Activated B cell treated with CpG ODN at 0.5 μM for 24 hours (primary cell): ENCODE results near the gene HEXIM1. TPM values are rescaled to one million over a fixed set of nuclear protein-coding genes. Genes with fewer than 3 reads are reported as not detected.

Experiments
- ATAC-seq: fragments of 200-7000 bp; cut with Tn5 transposase; one replicate; pipeline ENCODE4 v1.10.0; 2021; ENCODE audit warnings: low read depth, mild to moderate bottlenecking, moderate library complexity
- CTCF ChIA-PET: fragments of 350-600 bp; sonication (Branson Sonifier 250); formaldehyde crosslinking; loops from one replicate; lab custom pipeline; 2021; ENCODE audit warnings: antibody characterized with exemption; lab: Charles Lee
- POLR2A ChIA-PET: fragments of 350-600 bp; sonication (Branson Sonifier 250); formaldehyde crosslinking; loops from one replicate; lab custom pipeline; 2021; ENCODE audit warnings: antibody characterized with exemption; lab: Charles Lee
- DNase-seq: peaks from one replicate; pipeline ENCODE4 v3.0.0; 2022
- H3K27ac Mint-ChIP-seq: one replicate; pipeline ENCODE4 v1.8.0; 2020; ENCODE audit warnings: mixed read lengths
- H3K27me3 Mint-ChIP-seq: one replicate; pipeline ENCODE4 v1.8.0; 2021; ENCODE audit warnings: mixed read lengths
- H3K36me3 Mint-ChIP-seq: one replicate; pipeline ENCODE4 v1.8.0; 2021; ENCODE audit warnings: low read depth, mixed read lengths
- H3K4me1 Mint-ChIP-seq: one replicate; pipeline ENCODE4 v1.8.0; 2021; ENCODE audit warnings: mixed read lengths
- H3K4me3 Mint-ChIP-seq: one replicate; pipeline ENCODE4 v1.8.0; 2020; ENCODE audit warnings: mild to moderate bottlenecking, mixed read lengths
- H3K9me3 Mint-ChIP-seq: one replicate; pipeline ENCODE4 v1.8.0; 2020; ENCODE audit warnings: mixed read lengths
- intact Hi-C: fragments of 100-400 bp; cut with micrococcal nuclease; formaldehyde crosslinking; loops from one replicate; pipeline ENCODE4 v1.15.1; 2024
- total RNA-seq: library from RNA; stranded (reverse); gene quantifications from 2 replicates; pipeline ENCODE4 v1.2.3, GENCODE V29; 2022
- TF ChIP-seq, protein P1 (sequence below): fragments of 200-600 bp; IDR thresholded peaks from one replicate; pipeline ENCODE4 v1.8.0; 2022; ENCODE audit warnings: antibody characterized with exemption, mild to moderate bottlenecking

Gene HEXIM1
- total RNA-seq, 1 donor from 2014 or later, result 21.5 TPM

- no peaks in the 10 kb centered on the region for H3K27me3 Mint-ChIP-seq
- CTCF ChIA-PET, result no interaction called here
- TF ChIP-seq, protein P1, sequence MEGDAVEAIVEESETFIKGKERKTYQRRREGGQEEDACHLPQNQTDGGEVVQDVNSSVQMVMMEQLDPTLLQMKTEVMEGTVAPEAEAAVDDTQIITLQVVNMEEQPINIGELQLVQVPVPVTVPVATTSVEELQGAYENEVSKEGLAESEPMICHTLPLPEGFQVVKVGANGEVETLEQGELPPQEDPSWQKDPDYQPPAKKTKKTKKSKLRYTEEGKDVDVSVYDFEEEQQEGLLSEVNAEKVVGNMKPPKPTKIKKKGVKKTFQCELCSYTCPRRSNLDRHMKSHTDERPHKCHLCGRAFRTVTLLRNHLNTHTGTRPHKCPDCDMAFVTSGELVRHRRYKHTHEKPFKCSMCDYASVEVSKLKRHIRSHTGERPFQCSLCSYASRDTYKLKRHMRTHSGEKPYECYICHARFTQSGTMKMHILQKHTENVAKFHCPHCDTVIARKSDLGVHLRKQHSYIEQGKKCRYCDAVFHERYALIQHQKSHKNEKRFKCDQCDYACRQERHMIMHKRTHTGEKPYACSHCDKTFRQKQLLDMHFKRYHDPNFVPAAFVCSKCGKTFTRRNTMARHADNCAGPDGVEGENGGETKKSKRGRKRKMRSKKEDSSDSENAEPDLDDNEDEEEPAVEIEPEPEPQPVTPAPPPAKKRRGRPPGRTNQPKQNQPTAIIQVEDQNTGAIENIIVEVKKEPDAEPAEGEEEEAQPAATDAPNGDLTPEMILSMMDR, result no peak
- no peaks in the 10 kb centered on the region for H3K9me3 Mint-ChIP-seq
- H3K36me3 Mint-ChIP-seq, result peaks cover 3% of the 10 kb centered on the region
- H3K27ac Mint-ChIP-seq, result no peak overlapping the region
- no peak overlapping the region for H3K4me3 Mint-ChIP-seq
- ATAC-seq (no peak), DNase-seq (no peak)
- H3K4me1 Mint-ChIP-seq, result peaks cover 13% of the 10 kb centered on the region
- POLR2A ChIA-PET, result no interaction called here
- intact Hi-C loops, result no loop called here
Observed at GRCh38 chr17:45114117-45114932, 34.0 kb upstream of the HEXIM1 start.

- Mint-ChIP-seq H3K9me3 (no peaks in the 10 kb centered on the region), H3K36me3 (no peaks in the 10 kb centered on the region), H3K4me1 (peaks cover 13% of the 10 kb centered on the region), H3K4me3 (no peak overlapping the region), H3K27me3 (peaks cover 2% of the 10 kb centered on the region), H3K27ac (no peak overlapping the region)
- no peak for ATAC-seq
- intact Hi-C loops, result no loop called here
- ChIA-PET POLR2A (no interaction called here), CTCF (no interaction called here)
- no peak for DNase-seq
- TF ChIP-seq, protein P1, result no peak
Observed at GRCh38 chr17:45115015-45115625, 33.2 kb upstream of the HEXIM1 start.

DNA sequence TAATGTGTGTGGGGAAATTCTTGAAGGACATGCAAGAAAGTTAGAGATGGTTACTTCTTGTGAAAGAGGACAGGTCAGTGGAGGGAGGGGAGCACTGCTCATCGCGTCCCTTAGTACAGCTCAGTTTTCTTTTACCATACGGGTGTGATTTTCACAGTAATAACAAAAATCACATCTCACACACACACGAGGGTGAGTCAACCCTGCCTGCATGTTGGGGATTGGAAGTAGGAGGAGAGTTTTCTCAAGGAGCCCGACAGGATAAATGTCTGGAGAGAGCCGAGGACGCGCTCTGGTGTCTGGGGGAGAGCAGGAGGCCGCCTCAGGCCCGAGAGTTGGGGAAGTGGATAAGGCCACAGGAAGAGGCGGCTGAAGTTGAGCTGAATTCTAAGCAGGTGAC, 32.4 kb upstream of the HEXIM1 start:
- ChIA-PET POLR2A (no interaction called here), CTCF (no interaction called here)
- TF ChIP-seq, protein P1, result no peak
- no peak for ATAC-seq
- intact Hi-C loops, result no loop called here
- peaks cover 3% of the 10 kb centered on the region for H3K27me3 Mint-ChIP-seq
- no peaks in the 10 kb centered on the region for H3K9me3 Mint-ChIP-seq
- peaks cover 13% of the 10 kb centered on the region for H3K4me1 Mint-ChIP-seq
- no peak overlapping the region for H3K27ac Mint-ChIP-seq
- H3K36me3 Mint-ChIP-seq, result no peaks in the 10 kb centered on the region
- H3K4me3 Mint-ChIP-seq, result no peak overlapping the region
- DNase-seq, result no peak

GRCh38 chr17:45116434-45117016, 31.8 kb upstream of the HEXIM1 start:
- Mint-ChIP-seq H3K4me1 (peaks cover 9% of the 10 kb centered on the region), H3K27me3 (peaks cover 6% of the 10 kb centered on the region), H3K36me3 (no peaks in the 10 kb centered on the region), H3K4me3 (no peak overlapping the region), H3K9me3 (no peaks in the 10 kb centered on the region), H3K27ac (no peak overlapping the region)
- intact Hi-C loops, result no loop called here
- DNase-seq, result no peak
- TF ChIP-seq, protein P1, result no peak
- ChIA-PET CTCF (no interaction called here), POLR2A (no interaction called here)
- ATAC-seq, result no peak

DNA sequence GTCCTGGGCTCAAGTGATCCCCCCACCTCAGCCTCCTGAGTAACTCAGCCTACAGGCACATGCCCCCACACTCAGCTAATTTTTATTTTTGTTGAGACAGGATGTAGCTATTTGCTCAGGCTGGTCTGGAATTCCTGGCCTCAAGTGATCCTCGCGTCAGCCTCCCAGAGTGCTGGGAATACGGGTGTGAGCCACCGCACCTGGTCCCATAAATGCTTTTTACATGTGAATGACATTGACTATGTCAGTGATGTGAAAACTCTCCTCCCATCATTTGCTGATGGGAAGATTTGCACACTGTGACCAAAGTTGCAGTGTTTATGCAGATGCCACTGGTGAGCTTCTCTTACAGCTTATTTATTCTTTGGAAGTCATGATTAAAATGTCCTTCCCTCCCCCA, 30.9 kb upstream of the HEXIM1 start:
- ChIA-PET CTCF (no interaction called here), POLR2A (no interaction called here)

More for the DNA sequence above, 30.9 kb upstream of the HEXIM1 start:
- H3K4me3 Mint-ChIP-seq, result no peak overlapping the region
- ATAC-seq (no peak), DNase-seq (no peak)
- peaks cover 9% of the 10 kb centered on the region for H3K27me3 Mint-ChIP-seq
- intact Hi-C loops, result no loop called here
- peaks cover under 1% of the 10 kb centered on the region for H3K4me1 Mint-ChIP-seq
- no peaks in the 10 kb centered on the region for H3K36me3 Mint-ChIP-seq
- H3K27ac Mint-ChIP-seq, result no peak overlapping the region
- H3K9me3 Mint-ChIP-seq, result no peaks in the 10 kb centered on the region
- TF ChIP-seq, protein P1, result no peak
